GM21723 (cell line): ENCODE results near the gene EIF1AD.
A peak's percentile ranks its signal among the peaks of the same experiment; 100 is the strongest.
"Not testable (repeated sequence)": the region's sequence is repeated elsewhere in the genome, so short reads cannot be mapped to it uniquely, and the experiment has no call there.

ENCODE experiments used
- ATAC-seq: cut with Tn5 transposase; IDR thresholded peaks from one replicate; pipeline ENCODE4 v1.9.1; 2021; ENCODE audit warnings: mild to moderate bottlenecking, moderate library complexity; ENCODE audit not compliant: unreplicated experiment

EIF1AD gene

GRCh38 chr11:66001942-66002647 lies at the start of gene EIF1AD, which contains the start of gene BANF1:
EIF1AD (minus strand) TSS chr11:66002157; CDS start chr11:66000389, 1,768 bp downstream.
BANF1 (plus strand) TSS chr11:66002503; CDS start chr11:66003251, 748 bp downstream.
- peak; percentile 79 for ATAC-seq

GRCh38 chr11:66051371-66051765 lies 49.4 kb upstream of the EIF1AD start:
- ATAC-seq: no peak

GRCh38 chr11:66050581-66051231 lies 48.7 kb upstream of the EIF1AD start:
- ATAC-seq: no peak

- ATAC-seq: no peak
Measured at GRCh38 chr11:66048547-66049323, 46.8 kb upstream of the EIF1AD start, which contains the start of gene GAL3ST3. GAL3ST3 (minus strand) TSS chr11:66049161; CDS start chr11:66045415, 3,746 bp downstream.

GRCh38 chr11:66047541-66048365 lies 45.8 kb upstream of the EIF1AD start:
- ATAC-seq: no peak

GRCh38 chr11:66046901-66047300 lies 44.9 kb upstream of the EIF1AD start:
- ATAC-seq: no peak

- peak; percentile 83 for ATAC-seq
Measured at GRCh38 chr11:66045177-66045639, 43.3 kb upstream of the EIF1AD start.

- no peak for ATAC-seq
Measured at GRCh38 chr11:66044757-66045156, 42.8 kb upstream of the EIF1AD start.

GRCh38 chr11:66042996-66043906 lies 41.3 kb upstream of the EIF1AD start:
- no peak for ATAC-seq

- no peak for ATAC-seq
Measured at GRCh38 chr11:66042227-66042995, 40.5 kb upstream of the EIF1AD start.

- ATAC-seq: no peak
Measured at GRCh38 chr11:66039765-66040164, 37.8 kb upstream of the EIF1AD start.

GRCh38 chr11:66037327-66037726 lies 35.4 kb upstream of the EIF1AD start:
- no peak for ATAC-seq

- no peak for ATAC-seq
Measured at GRCh38 chr11:66036334-66036710, 34.4 kb upstream of the EIF1AD start.

- ATAC-seq: no peak
Measured at GRCh38 chr11:66035653-66036333, 33.8 kb upstream of the EIF1AD start.

GRCh38 chr11:66032957-66033735 lies 31.2 kb upstream of the EIF1AD start:
- ATAC-seq: no peak

- no peak for ATAC-seq
Measured at GRCh38 chr11:66026017-66026529, 24.1 kb upstream of the EIF1AD start, which contains the start of gene CATSPER1. CATSPER1 (minus strand) TSS chr11:66026479; CDS start chr11:66026379, 100 bp downstream.

GRCh38 chr11:66023186-66023440 lies 21.2 kb upstream of the EIF1AD start:
- not testable (repeated sequence) for ATAC-seq
